Ovary (tissue), 3 donors: ENCODE measurements around the gene UBXN2A.

ENCODE experiments used
- POLR2A ChIP-seq: fragments of 450-650 bp; IDR thresholded peaks from one replicate; pipeline ENCODE4 v1.6.1; 2017; ENCODE audit warnings: antibody characterized with exemption, mild to moderate bottlenecking, moderate library complexity
- TF ChIP-seq, protein P1 (sequence below), 3 donors: fragments of 450-650 bp in 2 of 3; fragments of 200-600 bp in 1 of 3; IDR thresholded peaks; one replicate each; pipeline versions ENCODE4 v1.5.1 to v1.8.0; 2016 to 2022; ENCODE audit warnings: antibody characterized with exemption in 3 of 3, mild to moderate bottlenecking in 1 of 3
- donor health status: DM: no; HTN: no; CAD: no.

DNA sequence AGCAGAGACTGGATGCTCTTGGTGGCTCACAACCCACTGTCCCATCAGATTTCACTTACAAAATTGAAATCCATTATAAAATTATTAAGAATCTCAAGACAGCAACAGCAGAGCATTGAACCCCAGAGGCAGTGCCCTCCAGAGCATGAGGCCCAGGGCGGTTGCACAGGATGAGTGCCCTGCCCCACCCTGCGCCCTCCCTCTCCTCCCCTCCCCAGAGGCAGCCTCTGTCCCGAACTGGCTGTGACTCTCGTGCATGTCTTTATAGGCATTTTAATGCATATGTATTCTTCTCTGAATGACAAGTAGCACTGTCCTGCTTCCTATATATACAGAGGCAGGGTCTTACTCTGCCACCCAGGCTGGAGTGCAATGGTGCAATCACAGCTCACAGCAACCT lies 80.0 kb downstream of the UBXN2A start:
- no peak for TF ChIP-seq POLR2A
- TF ChIP-seq, protein P1, sequence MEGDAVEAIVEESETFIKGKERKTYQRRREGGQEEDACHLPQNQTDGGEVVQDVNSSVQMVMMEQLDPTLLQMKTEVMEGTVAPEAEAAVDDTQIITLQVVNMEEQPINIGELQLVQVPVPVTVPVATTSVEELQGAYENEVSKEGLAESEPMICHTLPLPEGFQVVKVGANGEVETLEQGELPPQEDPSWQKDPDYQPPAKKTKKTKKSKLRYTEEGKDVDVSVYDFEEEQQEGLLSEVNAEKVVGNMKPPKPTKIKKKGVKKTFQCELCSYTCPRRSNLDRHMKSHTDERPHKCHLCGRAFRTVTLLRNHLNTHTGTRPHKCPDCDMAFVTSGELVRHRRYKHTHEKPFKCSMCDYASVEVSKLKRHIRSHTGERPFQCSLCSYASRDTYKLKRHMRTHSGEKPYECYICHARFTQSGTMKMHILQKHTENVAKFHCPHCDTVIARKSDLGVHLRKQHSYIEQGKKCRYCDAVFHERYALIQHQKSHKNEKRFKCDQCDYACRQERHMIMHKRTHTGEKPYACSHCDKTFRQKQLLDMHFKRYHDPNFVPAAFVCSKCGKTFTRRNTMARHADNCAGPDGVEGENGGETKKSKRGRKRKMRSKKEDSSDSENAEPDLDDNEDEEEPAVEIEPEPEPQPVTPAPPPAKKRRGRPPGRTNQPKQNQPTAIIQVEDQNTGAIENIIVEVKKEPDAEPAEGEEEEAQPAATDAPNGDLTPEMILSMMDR (IDR thresholded peaks at IDR 0.05), result no peak
